Gastrocnemius medialis (tissue), 4 donors: ENCODE results near the gene LRRTM3. TPM values are rescaled to one million over a fixed set of nuclear protein-coding genes. Genes with fewer than 3 reads are reported as not detected.

Experiments
- ATAC-seq, 2 donors: fragments of 150-250 bp; one replicate each; pipeline ENCODE4 v1.9.1; 2016
- DNase-seq, 2 donors: peaks; one replicate each; pipeline ENCODE4 v3.0.0-alpha.2; 2019
- H3K27ac ChIP-seq, 4 donors: fragments of 200-600 bp; sonication (generic); 1 replicate in 1 of 4; 2 replicates in 3 of 4; pipeline ENCODE4 v1.5.1; 2016 to 2018; ENCODE audit warnings: mild to moderate bottlenecking in 2 of 4, moderate library complexity in 1 of 4
- H3K27me3 ChIP-seq, 3 donors: fragments of 200-600 bp; sonication (generic) in 2 of 3; 1 replicate in 1 of 3; 2 replicates in 2 of 3; pipeline versions ENCODE4 v1.5.1 to v1.6.0; 2016 to 2019; ENCODE audit warnings: mild to moderate bottlenecking in 1 of 3, moderate library complexity in 1 of 3
- H3K36me3 ChIP-seq, 2 donors: fragments of 200-600 bp; sonication (generic) in 1 of 2; one replicate each; pipeline ENCODE4 v1.5.1; 2017 to 2018
- H3K4me1 ChIP-seq, 2 donors: fragments of 200-600 bp; sonication (generic) in 1 of 2; one replicate each; pipeline ENCODE4 v1.5.1; 2016 to 2017; ENCODE audit warnings: mild to moderate bottlenecking in 2 of 2
- H3K4me3 ChIP-seq, 4 donors: fragments of 200-600 bp; sonication (generic) in 3 of 4; 1 replicate in 1 of 4; 2 replicates in 3 of 4; pipeline ENCODE4 v1.5.1; 2016 to 2019; ENCODE audit warnings: mild to moderate bottlenecking in 2 of 4
- H3K9me3 ChIP-seq, 3 donors: fragments of 200-600 bp; sonication (generic) in 2 of 3; 1 replicate in 1 of 3; 2 replicates in 2 of 3; pipeline ENCODE4 v1.5.1; 2016 to 2019
- CTCF ChIP-seq, 5 experiments: fragments of 450-650 bp in 3 of 5; fragments of 200-600 bp in 2 of 5; sonication (generic) in 2 of 5; IDR thresholded peaks in 4 of 5; conservative IDR thresholded peaks in 1 of 5; 1 replicate in 4 of 5; 2 replicates in 1 of 5; pipeline ENCODE4 v1.5.1; 2016 to 2019; ENCODE audit warnings: antibody characterized with exemption in 5 of 5, mild to moderate bottlenecking in 3 of 5, moderate library complexity in 3 of 5
- POLR2A ChIP-seq, 2 donors: fragments of 450-650 bp; IDR thresholded peaks; one replicate each; pipeline ENCODE4 v1.6.1; 2017; ENCODE audit warnings: antibody characterized with exemption in 2 of 2, mild to moderate bottlenecking in 2 of 2, moderate library complexity in 2 of 2
- in situ Hi-C, 4 donors: fragments of 200-750 bp; cut with MboI; loops; one replicate each; pipeline versions ENCODE4 v1.15.0 to v1.8.0; 2017; ENCODE audit warnings: low sequenced_read_pairs in 4 of 4
- intact Hi-C: fragments of 100-400 bp; cut with DNase I; formaldehyde crosslinking; loops from one replicate; pipeline ENCODE4 v1.15.1; 2023; ENCODE audit warnings: low total_unique reads
- total RNA-seq, 4 donors: library from RNA; depleted of rRNA; stranded (reverse); fragments of >200 nt; gene quantifications; one replicate each; pipeline versions ENCODE4 v1.1.0 to v1.2.3, GENCODE V29; 2016

Gene LRRTM3
- total RNA-seq, 4 donors from 2014 or later, result not detected

GRCh38 chr10:67077376-67077775, 151.5 kb downstream of the LRRTM3 start:
- ATAC-seq (no peak), DNase-seq (no peak)
- intact Hi-C loops, result no loop called here
- Histone ChIP-seq H3K27ac (no peak overlapping the region), H3K36me3 (no peaks in the 10 kb centered on the region), H3K27me3 (no peaks in the 10 kb centered on the region), H3K4me3 (no peak overlapping the region), H3K9me3 (no peaks in the 10 kb centered on the region), H3K4me1 (peaks cover 11 to 17% of the 10 kb centered on the region in 2 donors)
- in situ Hi-C loops, result no loop called here
- TF ChIP-seq CTCF (IDR thresholded peaks at IDR 0.05 in 4 of 5, conservative IDR thresholded peaks at IDR 0.05 in 1 of 5) (no peak), POLR2A (IDR thresholded peaks at IDR 0.05) (no peak)

- TF ChIP-seq POLR2A (IDR thresholded peaks at IDR 0.05) (no peak), CTCF (IDR thresholded peaks at IDR 0.05 in 4 of 5, conservative IDR thresholded peaks at IDR 0.05 in 1 of 5) (no peak)
- H3K9me3 ChIP-seq, result no peaks in the 10 kb centered on the region
- H3K27ac ChIP-seq, result no peak overlapping the region
- DNase-seq (no peak), ATAC-seq (no peak)
- in situ Hi-C loops, result no loop called here
- no peaks in the 10 kb centered on the region for H3K36me3 ChIP-seq
- no peaks in the 10 kb centered on the region for H3K27me3 ChIP-seq
- H3K4me3 ChIP-seq, result no peak overlapping the region
- intact Hi-C loops, result no loop called here
- H3K4me1 ChIP-seq, result peaks cover 11 to 17% of the 10 kb centered on the region in 2 donors
These were observed 153.3 kb downstream of the LRRTM3 start for GRCh38 chr10:67079126-67079525.

- Histone ChIP-seq H3K27ac (no peak overlapping the region), H3K9me3 (no peaks in the 10 kb centered on the region), H3K27me3 (no peaks in the 10 kb centered on the region), H3K4me3 (no peak overlapping the region), H3K36me3 (no peaks in the 10 kb centered on the region), H3K4me1 (peaks cover 10 to 15% of the 10 kb centered on the region in 2 donors)
- intact Hi-C loops, result no loop called here
- in situ Hi-C loops, result no loop called here
- ATAC-seq (peak in 1 of 2 donors; percentile 46), DNase-seq (no peak)
- TF ChIP-seq CTCF (IDR thresholded peaks at IDR 0.05 in 4 of 5, conservative IDR thresholded peaks at IDR 0.05 in 1 of 5), result no peak
- no peak for TF ChIP-seq POLR2A (IDR thresholded peaks at IDR 0.05)
These were observed 160.7 kb downstream of the LRRTM3 start for GRCh38 chr10:67086327-67087134.

- intact Hi-C loops, result no loop called here
These were observed 161.2 kb downstream of the LRRTM3 start for GRCh38 chr10:67087135-67087425.

More at GRCh38 chr10:67087135-67087425, 161.2 kb downstream of the LRRTM3 start:
- H3K36me3 ChIP-seq, result no peaks in the 10 kb centered on the region
- H3K27ac ChIP-seq, result no peak overlapping the region
- no peak for TF ChIP-seq POLR2A (IDR thresholded peaks at IDR 0.05)
- TF ChIP-seq CTCF (IDR thresholded peaks at IDR 0.05 in 4 of 5, conservative IDR thresholded peaks at IDR 0.05 in 1 of 5), result no peak
- no peaks in the 10 kb centered on the region for H3K27me3 ChIP-seq
- H3K4me3 ChIP-seq, result no peak overlapping the region
- H3K9me3 ChIP-seq, result no peaks in the 10 kb centered on the region
- ATAC-seq (no peak), DNase-seq (no peak)
- peaks cover 10 to 15% of the 10 kb centered on the region in 2 donors for H3K4me1 ChIP-seq
- in situ Hi-C loops, result no loop called here
